Colonic mucosa (tissue), 4 donors: ENCODE results near the gene CCT5. TPM values are rescaled to one million over a fixed set of nuclear protein-coding genes. Genes with fewer than 3 reads are reported as not detected.

Source experiments
- DNase-seq: peaks from one replicate; pipeline ENCODE4 v3.0.0-alpha.2; 2020
- H3K27ac ChIP-seq: fragments of 200-600 bp; one replicate; pipeline ENCODE4 v1.8.0; 2021
- H3K27me3 ChIP-seq: fragments of 200-600 bp; one replicate; pipeline ENCODE4 v1.8.0; 2021
- H3K36me3 ChIP-seq: fragments of 200-600 bp; one replicate; pipeline ENCODE4 v1.8.0; 2021
- H3K4me1 ChIP-seq: fragments of 200-600 bp; one replicate; pipeline ENCODE4 v1.8.0; 2021; ENCODE audit warnings: mild to moderate bottlenecking
- H3K4me3 ChIP-seq: fragments of 200-600 bp; one replicate; pipeline ENCODE4 v1.8.0; 2021
- H3K9ac ChIP-seq, 2 donors: one replicate each; pipeline ENCODE4 v1.7.0; 2013; ENCODE audit warnings: control low read depth in 2 of 2, low read depth in 2 of 2, low read length in 2 of 2
- H3K9me3 ChIP-seq: fragments of 200-600 bp; one replicate; pipeline ENCODE4 v1.8.0; 2021
- CTCF ChIP-seq: fragments of 200-600 bp; IDR thresholded peaks from one replicate; pipeline ENCODE4 v1.8.0; 2022; ENCODE audit warnings: antibody characterized with exemption, mild to moderate bottlenecking
- intact Hi-C: fragments of 100-400 bp; cut with DNase I; formaldehyde crosslinking; loops from one replicate; pipeline ENCODE4 v1.14.1; 2022
- total RNA-seq, 2 donors: library from RNA; stranded (reverse); fragmentation: NEBNext Ultra II Directional in 1 of 2; extraction: Animal tissue kit (Norgen Biotek cat#: 25700) in 1 of 2; gene quantifications; one replicate each; pipeline ENCODE4 v1.2.1, GENCODE V29; 2021
- donor health status: healthy.
- donor health status: DM: no; HTN: no; CAD: no.
- donor health status: DM: no; HTN: no; CAD: no.

The CCT5 gene
- total RNA-seq, 2 donors from 2014 or later, result 156 to 341 TPM

DNA sequence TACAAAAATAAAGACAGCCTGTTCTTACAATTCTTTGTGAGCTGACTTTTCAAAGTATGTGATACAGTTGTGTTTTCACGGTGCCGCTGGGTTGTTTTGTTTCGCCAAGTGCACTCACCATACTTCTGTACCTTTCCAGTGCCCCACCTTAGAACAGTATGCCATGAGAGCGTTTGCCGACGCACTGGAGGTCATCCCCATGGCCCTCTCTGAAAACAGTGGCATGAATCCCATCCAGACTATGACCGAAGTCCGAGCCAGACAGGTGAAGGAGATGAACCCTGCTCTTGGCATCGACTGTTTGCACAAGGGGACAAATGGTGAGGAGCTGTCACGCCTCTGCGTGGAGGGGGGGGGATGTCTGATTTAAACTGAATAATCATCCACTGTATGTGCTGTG lies 12.9 kb downstream of the CCT5 start:
- Histone ChIP-seq H3K9me3 (no peaks in the 10 kb centered on the region), H3K4me3 (no peak overlapping the region), H3K27me3 (no peaks in the 10 kb centered on the region), H3K4me1 (no peaks in the 10 kb centered on the region), H3K36me3 (peaks cover 29% of the 10 kb centered on the region), H3K27ac (no peak overlapping the region), H3K9ac (no peak overlapping the region)
- no peak for TF ChIP-seq CTCF
- intact Hi-C loops, result loop anchor here (10.0 kb wide), 1 partner anchor 152 kb away; no protein-coding TSS in a partner anchor
- no peak for DNase-seq

- Histone ChIP-seq H3K36me3 (peaks cover 15% of the 10 kb centered on the region), H3K27me3 (no peaks in the 10 kb centered on the region), H3K4me1 (no peaks in the 10 kb centered on the region), H3K9ac (no peak overlapping the region), H3K9me3 (no peaks in the 10 kb centered on the region), H3K4me3 (no peak overlapping the region), H3K27ac (no peak overlapping the region)
- TF ChIP-seq CTCF, result no peak
- no peak for DNase-seq
- intact Hi-C loops, result loop anchor here (10.0 kb wide), 1 partner anchor 150 kb away; no protein-coding TSS in a partner anchor
Measured at GRCh38 chr5:10264604-10265003, 14.5 kb downstream of the CCT5 start.

DNA sequence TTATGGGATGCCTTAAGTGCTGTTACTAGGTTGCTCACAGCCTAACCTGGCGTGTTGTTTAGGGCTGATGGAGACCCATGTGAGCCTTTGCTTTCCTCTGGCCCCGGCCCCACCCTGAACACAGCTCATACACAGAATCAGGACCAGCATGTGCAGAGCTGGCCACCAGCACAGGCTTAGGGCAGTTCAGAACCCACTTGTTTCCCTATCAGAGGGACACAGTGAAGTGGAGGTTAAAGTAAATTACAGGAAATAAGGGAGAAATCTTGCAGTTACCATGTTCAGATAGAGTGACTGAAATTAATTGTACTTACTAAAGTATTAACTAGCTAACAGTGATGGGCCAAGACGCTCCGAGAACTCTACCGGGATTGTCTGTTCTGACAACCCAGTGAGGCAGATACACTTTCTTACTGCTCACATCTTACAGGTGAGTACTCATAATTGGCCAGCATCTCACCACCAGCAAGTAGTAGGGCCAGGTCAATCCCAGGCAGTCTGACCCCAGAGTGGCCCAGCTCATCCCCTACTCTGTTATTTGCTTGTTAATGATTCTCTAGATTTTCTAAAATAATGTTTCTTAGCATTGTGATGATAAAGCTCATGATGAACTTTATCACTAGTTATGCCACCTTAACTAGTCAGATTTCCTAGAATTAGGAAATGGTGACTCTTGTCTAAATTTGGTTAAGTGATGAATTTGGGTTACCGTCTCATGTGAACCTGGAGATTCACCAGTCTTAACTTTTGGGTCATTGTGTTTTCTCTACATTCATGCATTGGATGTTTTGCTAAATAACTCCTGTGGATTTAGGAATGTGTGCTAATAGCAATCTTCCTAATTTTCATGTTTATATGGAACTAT lies 15.4 kb downstream of the CCT5 start:
- no peak for TF ChIP-seq CTCF
- intact Hi-C loops, result loop anchor here (10.0 kb wide), 1 partner anchor 149 kb away; no protein-coding TSS in a partner anchor

DNA sequence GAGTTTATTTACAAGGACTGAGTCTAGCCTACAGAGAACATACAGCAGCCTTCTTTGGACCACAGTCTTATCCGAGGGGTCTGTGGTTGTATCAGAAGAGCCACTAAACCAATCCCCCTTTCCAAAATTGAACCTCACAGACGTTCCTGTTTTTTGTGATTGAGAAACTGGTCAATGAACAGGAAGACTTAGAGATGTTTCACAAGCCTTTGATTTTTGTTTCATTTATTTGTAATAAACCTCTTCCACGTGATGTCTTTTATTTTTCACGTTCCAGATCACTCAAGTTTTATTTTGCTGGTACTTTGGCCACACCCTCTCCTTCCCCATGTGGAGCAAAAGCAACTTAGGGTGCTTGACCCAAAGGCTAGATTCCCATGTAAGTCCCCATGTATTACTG lies 16.1 kb downstream of the CCT5 start:
- H3K9ac ChIP-seq, result no peak overlapping the region
- H3K4me1 ChIP-seq, result no peaks in the 10 kb centered on the region
- no peaks in the 10 kb centered on the region for H3K27me3 ChIP-seq
- DNase-seq, result no peak
- H3K36me3 ChIP-seq, result peaks cover 1% of the 10 kb centered on the region
- no peaks in the 10 kb centered on the region for H3K9me3 ChIP-seq
- intact Hi-C loops, result loop anchor here (10.0 kb wide), 1 partner anchor 149 kb away; no protein-coding TSS in a partner anchor
- TF ChIP-seq CTCF, result no peak
- no peak overlapping the region for H3K4me3 ChIP-seq
- H3K27ac ChIP-seq, result no peak overlapping the region

More for the DNA sequence above, 15.4 kb downstream of the CCT5 start:
- no peak overlapping the region for H3K9ac ChIP-seq
- H3K4me1 ChIP-seq, result no peaks in the 10 kb centered on the region
- no peak for DNase-seq
- H3K27ac ChIP-seq, result no peak overlapping the region
- H3K9me3 ChIP-seq, result no peaks in the 10 kb centered on the region
- H3K36me3 ChIP-seq, result peaks cover 7% of the 10 kb centered on the region
- H3K27me3 ChIP-seq, result no peaks in the 10 kb centered on the region
- no peak overlapping the region for H3K4me3 ChIP-seq

- no peak overlapping the region for H3K9ac ChIP-seq
- no peaks in the 10 kb centered on the region for H3K27me3 ChIP-seq
- no peaks in the 10 kb centered on the region for H3K9me3 ChIP-seq
- intact Hi-C loops, result loop anchor here (10.0 kb wide), 1 partner anchor 148 kb away; no protein-coding TSS in a partner anchor
- TF ChIP-seq CTCF, result no peak
- DNase-seq, result no peak
- H3K36me3 ChIP-seq, result no peaks in the 10 kb centered on the region
- no peaks in the 10 kb centered on the region for H3K4me1 ChIP-seq
- no peak overlapping the region for H3K27ac ChIP-seq
- no peak overlapping the region for H3K4me3 ChIP-seq
Measured at GRCh38 chr5:10266839-10267238, 16.8 kb downstream of the CCT5 start.
